H1 (cell line): Measurements from ENCODE around the gene PAX3.

Experiments used
- BRCA1 ChIP-seq: IDR thresholded peaks from 2 replicates; pipeline ENCODE4 v1.6.1; 2012; ENCODE audit warnings: low read depth, low read length, improper control_type of control experiment
- CBX5 ChIP-seq: fragments of 300-800, 300-1000 bp; sonication (generic); IDR thresholded peaks from 2 replicates; pipeline ENCODE4 v1.7.1; 2016; ENCODE audit warnings: antibody characterized with exemption, low read length, low read depth
- EZH2 ChIP-seq: fragments of 200-600 bp; sonication (generic); IDR thresholded peaks from 2 replicates; pipeline ENCODE4 v1.7.1; 2012; ENCODE audit warnings: low read depth, mild to moderate bottlenecking, moderate library complexity, low read length, inconsistent platforms; ENCODE audit not compliant: severe bottlenecking
- POLR2A ChIP-seq, 2 experiments: IDR thresholded peaks; 1 replicate in 1 of 2; 2 replicates in 1 of 2; pipeline ENCODE4 v1.6.1; 2011; ENCODE audit warnings: low read depth in 2 of 2, low read length in 2 of 2, mild to moderate bottlenecking in 2 of 2; ENCODE audit errors: control extremely low read depth in 1 of 2
- POLR2AphosphoS5 ChIP-seq: IDR thresholded peaks from 2 replicates; pipeline ENCODE4 v1.6.1; 2011; ENCODE audit warnings: low read depth, low read length
- RAD21 ChIP-seq, 2 experiments: IDR thresholded peaks in 1 of 2; conservative IDR thresholded peaks in 1 of 2; 2 replicates each; pipeline ENCODE4 v1.6.1; 2011; ENCODE audit warnings: low read depth in 2 of 2, low read length in 2 of 2, improper control_type of control experiment in 1 of 2, inconsistent platforms in 1 of 2, mild to moderate bottlenecking in 1 of 2, moderate library complexity in 1 of 2
- TAF1 ChIP-seq: IDR thresholded peaks from 2 replicates; pipeline ENCODE4 v1.6.1; 2011; ENCODE audit warnings: mild to moderate bottlenecking, low read depth, low read length
- TF ChIP-seq, protein P1 (sequence below), 3 experiments: IDR thresholded peaks; 1 replicate in 2 of 3; 2 replicates in 1 of 3; pipeline versions ENCODE4 v1.5.1 to v1.6.1; 2011; ENCODE audit warnings: low read length in 3 of 3, mild to moderate bottlenecking in 3 of 3, inconsistent platforms in 2 of 3, low read depth in 1 of 3, moderate library complexity in 1 of 3; ENCODE audit not compliant: insufficient read depth in 1 of 3; ENCODE audit errors: control extremely low read depth in 1 of 3

DNA sequence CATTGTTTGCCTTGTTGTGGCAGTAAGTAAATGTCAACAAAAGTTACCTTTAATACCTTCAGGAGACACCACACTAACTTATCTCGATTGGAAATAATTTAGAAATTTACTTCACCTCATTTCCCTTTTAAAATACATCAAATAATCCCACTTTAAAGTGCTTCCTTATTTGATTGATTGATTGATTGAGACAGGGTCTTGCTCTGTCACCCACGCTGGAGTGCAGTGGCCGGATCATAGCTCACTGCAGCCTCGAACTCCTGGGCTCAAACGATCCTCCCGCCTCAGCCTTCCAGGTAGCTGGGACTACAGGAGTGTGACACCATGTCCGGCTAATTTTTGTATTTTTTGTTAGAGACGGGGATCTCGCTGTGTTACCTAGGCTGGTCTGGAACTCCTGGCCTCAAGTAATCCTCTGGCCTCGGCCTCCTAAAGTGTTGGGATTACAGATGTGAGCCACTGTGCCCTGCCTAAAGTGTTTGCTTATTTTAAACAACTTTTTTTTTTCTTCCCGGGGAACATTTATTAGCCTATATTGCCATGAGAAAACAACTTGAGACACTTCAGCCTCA lies 12.0 kb upstream of the PAX3 start:
- TF ChIP-seq, protein P1, sequence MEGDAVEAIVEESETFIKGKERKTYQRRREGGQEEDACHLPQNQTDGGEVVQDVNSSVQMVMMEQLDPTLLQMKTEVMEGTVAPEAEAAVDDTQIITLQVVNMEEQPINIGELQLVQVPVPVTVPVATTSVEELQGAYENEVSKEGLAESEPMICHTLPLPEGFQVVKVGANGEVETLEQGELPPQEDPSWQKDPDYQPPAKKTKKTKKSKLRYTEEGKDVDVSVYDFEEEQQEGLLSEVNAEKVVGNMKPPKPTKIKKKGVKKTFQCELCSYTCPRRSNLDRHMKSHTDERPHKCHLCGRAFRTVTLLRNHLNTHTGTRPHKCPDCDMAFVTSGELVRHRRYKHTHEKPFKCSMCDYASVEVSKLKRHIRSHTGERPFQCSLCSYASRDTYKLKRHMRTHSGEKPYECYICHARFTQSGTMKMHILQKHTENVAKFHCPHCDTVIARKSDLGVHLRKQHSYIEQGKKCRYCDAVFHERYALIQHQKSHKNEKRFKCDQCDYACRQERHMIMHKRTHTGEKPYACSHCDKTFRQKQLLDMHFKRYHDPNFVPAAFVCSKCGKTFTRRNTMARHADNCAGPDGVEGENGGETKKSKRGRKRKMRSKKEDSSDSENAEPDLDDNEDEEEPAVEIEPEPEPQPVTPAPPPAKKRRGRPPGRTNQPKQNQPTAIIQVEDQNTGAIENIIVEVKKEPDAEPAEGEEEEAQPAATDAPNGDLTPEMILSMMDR (IDR thresholded peaks at IDR 0.05; ENCODE audit: control extremely low read depth in 1 of 3, insufficient read depth in 1 of 3, low read depth in 1 of 3, low read length in 3 of 3): no peak
- TF ChIP-seq BRCA1 (no peak), TAF1 (no peak), CBX5 (no peak), POLR2A (IDR thresholded peaks at IDR 0.05; ENCODE audit: control extremely low read depth in 1 of 2, low read depth in 2 of 2, low read length in 2 of 2) (no peak), POLR2AphosphoS5 (no peak), RAD21 (IDR thresholded peaks at IDR 0.05 in 1 of 2, conservative IDR thresholded peaks at IDR 0.05 in 1 of 2; ENCODE audit: low read depth in 2 of 2, low read length in 2 of 2) (no peak), EZH2 (no peak)
